ENCODE results near the gene RANBP9.

Gene RANBP9

GRCh38 chr6:13711733-13712598 lies at the start of gene RANBP9:
Gene RANBP9, minus strand, starts transcription at chr6:13711835. Its CDS starts 330 bp downstream, at chr6:13711505.
- peak; percentile 74 to 82 for DNase-seq (ENCODE audit: low read depth in 2 of 2)

GRCh38 chr6:13760307-13761304 lies 49.0 kb upstream of the RANBP9 start:
- DNase-seq (ENCODE audit: low read depth in 2 of 2) = no peak

- no peak for DNase-seq (ENCODE audit: low read depth in 2 of 2)
Observed at GRCh38 chr6:13759025-13759424, 47.4 kb upstream of the RANBP9 start.

- DNase-seq (ENCODE audit: low read depth in 2 of 2) = no peak
Observed at GRCh38 chr6:13754644-13755043, 43.0 kb upstream of the RANBP9 start.

- DNase-seq (ENCODE audit: low read depth in 2 of 2) = no peak
Observed at GRCh38 chr6:13743736-13744127, 32.1 kb upstream of the RANBP9 start.

GRCh38 chr6:13742961-13743735 lies 31.5 kb upstream of the RANBP9 start:
- no peak for DNase-seq (ENCODE audit: low read depth in 2 of 2)

- no peak for DNase-seq (ENCODE audit: low read depth in 2 of 2)
Observed at GRCh38 chr6:13741365-13741764, 29.7 kb upstream of the RANBP9 start.

GRCh38 chr6:13735031-13735430 lies 23.4 kb upstream of the RANBP9 start:
- no peak for DNase-seq (ENCODE audit: low read depth in 2 of 2)

GRCh38 chr6:13733178-13733887 lies 21.7 kb upstream of the RANBP9 start:
- DNase-seq (ENCODE audit: low read depth in 2 of 2) = no peak

GRCh38 chr6:13730704-13731103 lies 19.1 kb upstream of the RANBP9 start:
- DNase-seq (ENCODE audit: low read depth in 2 of 2) = no peak

- no peak for DNase-seq (ENCODE audit: low read depth in 2 of 2)
Observed at GRCh38 chr6:13729891-13730290, 18.3 kb upstream of the RANBP9 start.

- peak in 1 of 2 donors; percentile 11 for DNase-seq (ENCODE audit: low read depth in 2 of 2)
Observed at GRCh38 chr6:13725570-13725969, 13.9 kb upstream of the RANBP9 start.

- DNase-seq (ENCODE audit: low read depth in 2 of 2) = no peak
Observed at GRCh38 chr6:13725052-13725451, 13.4 kb upstream of the RANBP9 start.

- DNase-seq (ENCODE audit: low read depth in 2 of 2) = no peak
Observed at GRCh38 chr6:13724182-13724581, 12.5 kb upstream of the RANBP9 start.

GRCh38 chr6:13722880-13723279 lies 11.2 kb upstream of the RANBP9 start:
- DNase-seq (ENCODE audit: low read depth in 2 of 2) = no peak

GRCh38 chr6:13718123-13718458 lies 6.5 kb upstream of the RANBP9 start:
- no peak for DNase-seq (ENCODE audit: low read depth in 2 of 2)

- no peak for DNase-seq (ENCODE audit: low read depth in 2 of 2)
Observed at GRCh38 chr6:13716955-13717295, 5.3 kb upstream of the RANBP9 start.

- DNase-seq (ENCODE audit: low read depth in 2 of 2) = no peak
Observed at GRCh38 chr6:13716225-13716954, 4.8 kb upstream of the RANBP9 start.

GRCh38 chr6:13715444-13715883 lies 3.8 kb upstream of the RANBP9 start:
- DNase-seq (ENCODE audit: low read depth in 2 of 2) = peak in 1 of 2 donors; percentile 28

- no peak for DNase-seq (ENCODE audit: low read depth in 2 of 2)
Observed at GRCh38 chr6:13712599-13712898, 914 bp upstream of the RANBP9 start.

GRCh38 chr6:13711324-13711732 lies 307 bp downstream of the RANBP9 start:
- DNase-seq (ENCODE audit: low read depth in 2 of 2) = no peak
